HTERT RPE-1 (cell line): ENCODE results near the gene SHLD2.
"Not testable (repeated sequence)": the region's sequence is repeated elsewhere in the genome, so short reads cannot be mapped to it uniquely, and the experiment has no call there.

ENCODE experiments used
- in situ Hi-C: fragments of 300-500 bp; cut with MboI; formaldehyde crosslinking; loops from 4 replicates; pipeline ENCODE4 v1.14.3; 2020; ENCODE audit warnings: low sequenced_read_pairs

The SHLD2 gene, protein sequence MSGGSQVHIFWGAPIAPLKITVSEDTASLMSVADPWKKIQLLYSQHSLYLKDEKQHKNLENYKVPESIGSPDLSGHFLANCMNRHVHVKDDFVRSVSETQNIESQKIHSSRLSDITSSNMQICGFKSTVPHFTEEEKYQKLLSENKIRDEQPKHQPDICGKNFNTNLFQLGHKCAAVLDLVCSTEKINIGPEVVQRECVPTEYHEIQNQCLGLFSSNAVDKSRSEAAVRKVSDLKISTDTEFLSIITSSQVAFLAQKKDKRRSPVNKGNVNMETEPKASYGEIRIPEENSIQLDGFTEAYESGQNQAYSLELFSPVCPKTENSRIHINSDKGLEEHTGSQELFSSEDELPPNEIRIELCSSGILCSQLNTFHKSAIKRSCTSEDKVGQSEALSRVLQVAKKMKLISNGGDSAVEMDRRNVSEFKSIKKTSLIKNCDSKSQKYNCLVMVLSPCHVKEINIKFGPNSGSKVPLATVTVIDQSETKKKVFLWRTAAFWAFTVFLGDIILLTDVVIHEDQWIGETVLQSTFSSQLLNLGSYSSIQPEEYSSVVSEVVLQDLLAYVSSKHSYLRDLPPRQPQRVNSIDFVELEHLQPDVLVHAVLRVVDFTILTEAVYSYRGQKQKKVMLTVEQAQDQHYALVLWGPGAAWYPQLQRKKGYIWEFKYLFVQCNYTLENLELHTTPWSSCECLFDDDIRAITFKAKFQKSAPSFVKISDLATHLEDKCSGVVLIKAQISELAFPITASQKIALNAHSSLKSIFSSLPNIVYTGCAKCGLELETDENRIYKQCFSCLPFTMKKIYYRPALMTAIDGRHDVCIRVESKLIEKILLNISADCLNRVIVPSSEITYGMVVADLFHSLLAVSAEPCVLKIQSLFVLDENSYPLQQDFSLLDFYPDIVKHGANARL

DNA sequence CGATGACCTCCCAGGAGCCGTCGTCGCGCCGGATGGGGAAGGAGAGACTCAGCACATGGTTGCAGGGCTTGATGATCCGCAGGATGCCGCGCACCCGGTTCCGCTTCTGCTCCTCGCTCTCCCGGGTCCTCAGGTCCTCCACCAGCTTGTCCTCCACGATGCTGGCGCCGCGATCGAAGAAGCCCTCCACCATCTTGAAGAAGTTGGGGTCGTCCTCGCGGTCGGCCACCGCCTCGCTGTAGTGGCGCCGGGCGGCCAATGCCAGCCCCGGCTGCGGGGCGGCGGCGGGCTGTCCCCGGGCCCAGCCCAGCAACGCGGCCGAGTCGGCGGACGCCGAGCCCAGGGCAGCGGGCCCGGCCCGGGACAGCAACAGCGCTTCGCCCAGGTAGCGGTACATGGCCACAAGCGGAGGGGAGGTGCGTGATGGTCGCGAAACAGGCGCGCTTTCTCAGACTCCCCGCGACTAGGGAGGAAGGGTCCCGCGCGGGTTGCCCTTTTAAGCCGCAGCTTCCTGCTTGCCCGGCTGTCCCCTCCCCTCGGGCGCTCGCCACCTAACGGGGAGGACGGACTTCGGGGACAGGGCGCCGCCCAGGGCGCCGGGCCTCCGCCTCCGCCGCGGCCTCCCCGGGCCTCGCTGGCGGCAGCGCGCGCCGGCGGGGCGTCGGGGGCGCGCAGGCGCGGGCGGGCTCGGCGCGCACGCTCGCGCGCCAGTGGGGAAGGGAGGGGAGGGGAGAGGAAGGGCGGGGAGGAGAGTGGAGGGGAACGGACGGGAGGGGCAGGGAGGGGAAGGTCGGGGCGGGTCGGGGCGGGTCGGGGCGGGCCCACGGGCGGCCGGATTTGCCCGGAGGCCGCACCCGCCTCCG lies at the start of gene SHLD2, which contains the start of gene GLUD1:
TSS of gene SHLD2 (plus strand) at position 834 of the 863 bp plus-strand sequence. CDS start 56,149 bp downstream, outside the sequence.
TSS of gene GLUD1 (minus strand) at position 471 of the 863 bp plus-strand sequence. CDS start at position 397, 74 bp downstream.
- in situ Hi-C loops: no loop called here

DNA sequence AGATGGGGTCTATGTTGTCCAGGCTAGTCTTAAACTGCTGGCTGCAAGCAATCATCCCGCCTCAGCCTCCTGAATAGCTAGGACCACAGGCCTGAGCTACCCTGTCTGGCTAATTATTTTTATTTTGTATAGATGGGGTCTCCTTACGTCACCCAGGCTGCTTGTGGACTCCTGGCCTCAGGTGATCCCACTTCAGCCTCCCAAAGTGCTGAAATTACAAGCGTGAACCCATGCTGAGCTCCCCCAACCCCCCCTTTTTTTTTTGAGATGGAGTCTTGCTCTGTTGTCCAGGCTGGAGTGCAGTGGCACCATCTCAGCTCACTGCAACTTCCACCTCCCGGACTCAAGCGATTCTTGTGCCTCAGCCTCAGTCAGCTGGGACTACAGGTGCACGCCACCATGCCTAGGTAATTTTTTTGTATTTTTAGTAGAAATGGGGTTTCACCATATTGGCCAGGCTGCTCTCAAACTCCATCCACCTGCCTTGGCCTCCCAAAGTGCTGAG lies 49.5 kb upstream of the SHLD2 start:
- in situ Hi-C loops: no loop called here

DNA sequence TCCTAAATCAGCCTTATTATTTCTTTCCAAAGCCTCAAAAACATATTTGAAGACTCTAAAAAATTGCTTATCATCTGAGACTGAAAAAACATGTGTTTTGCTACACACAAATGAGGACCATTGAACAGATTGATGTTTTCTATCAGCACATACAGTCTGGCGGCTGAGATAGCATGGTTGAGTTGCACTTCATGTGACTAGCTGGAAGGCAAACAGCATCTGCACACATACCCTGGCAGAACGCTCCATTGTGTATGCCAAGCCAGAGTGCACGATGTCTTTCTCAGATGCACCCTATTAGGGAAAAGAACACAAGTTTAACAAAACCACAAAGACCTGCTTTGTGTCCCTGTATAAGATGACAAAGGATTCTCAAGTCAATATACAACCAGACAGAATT lies 41.9 kb upstream of the SHLD2 start:
- in situ Hi-C loops: no loop called here

DNA sequence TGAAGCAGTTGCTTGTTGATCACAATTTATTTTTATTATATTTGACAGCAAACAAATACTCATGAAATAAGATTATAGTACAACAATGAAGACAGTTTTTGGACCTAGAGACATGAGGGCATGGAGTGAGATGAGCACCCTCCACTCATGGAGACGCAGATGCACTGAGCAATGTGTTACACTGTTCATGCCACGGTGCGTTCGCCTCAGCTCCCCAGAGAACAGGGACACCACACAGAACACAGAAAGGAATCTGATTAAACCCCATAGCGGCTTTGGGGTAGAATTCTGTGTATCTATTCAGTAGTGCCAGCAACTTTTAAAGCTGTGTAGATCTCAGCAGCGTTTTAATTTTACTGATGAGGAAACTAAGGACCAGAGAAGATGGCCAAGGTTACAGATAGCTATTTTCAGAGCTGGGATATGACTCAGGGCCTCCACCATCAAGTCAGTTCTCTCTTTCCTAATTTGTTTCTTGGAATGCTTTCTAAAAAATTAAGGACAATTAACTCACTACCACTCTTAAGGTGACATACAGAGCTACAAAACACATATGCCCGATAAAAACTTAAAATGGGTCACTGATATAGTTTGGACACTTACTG lies 41.3 kb upstream of the SHLD2 start:
- in situ Hi-C loops: no loop called here

DNA sequence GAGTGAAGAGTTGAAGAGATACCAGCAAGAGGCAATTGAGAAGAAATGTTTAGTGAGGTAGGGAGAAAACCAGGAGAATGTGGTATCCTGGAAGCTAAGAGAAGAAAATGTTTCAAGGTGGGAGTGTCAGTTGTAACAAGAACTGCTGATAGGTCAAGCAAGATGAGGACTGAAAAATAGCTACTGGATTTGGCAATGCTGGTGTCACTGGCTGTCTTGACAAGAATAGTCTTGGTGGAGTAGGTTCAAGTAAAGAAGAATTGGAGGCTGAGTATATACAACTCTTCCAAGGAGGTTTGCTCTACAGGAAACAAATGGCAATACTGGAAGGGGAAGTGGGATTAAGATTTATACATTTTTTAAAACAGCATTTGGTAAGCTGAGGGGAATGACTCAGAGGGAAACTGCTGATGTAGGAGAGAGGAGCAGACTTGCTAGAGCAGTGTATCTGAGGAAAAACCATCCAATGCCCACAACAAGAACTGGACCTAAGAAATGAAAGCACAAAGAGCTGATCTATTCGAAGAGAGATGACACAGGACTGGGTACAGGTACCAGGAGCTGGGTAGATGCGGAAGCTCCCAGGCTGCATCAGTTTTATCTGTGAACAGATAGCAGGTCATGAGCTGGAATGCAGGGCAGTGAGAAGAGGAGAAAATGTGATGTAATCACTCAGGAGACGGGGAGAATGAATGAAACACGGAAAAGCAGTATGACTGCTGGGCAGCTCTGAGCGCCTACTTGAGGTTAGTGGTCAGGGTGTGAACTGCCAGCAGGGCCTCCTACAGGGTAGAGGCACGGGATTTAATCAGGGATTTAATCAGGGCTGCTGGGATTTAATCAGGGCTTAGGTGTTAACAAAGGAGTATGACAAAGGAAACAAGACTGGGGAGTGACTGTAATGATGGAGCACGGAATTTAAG lies 40.4 kb upstream of the SHLD2 start:
- in situ Hi-C loops: no loop called here

DNA sequence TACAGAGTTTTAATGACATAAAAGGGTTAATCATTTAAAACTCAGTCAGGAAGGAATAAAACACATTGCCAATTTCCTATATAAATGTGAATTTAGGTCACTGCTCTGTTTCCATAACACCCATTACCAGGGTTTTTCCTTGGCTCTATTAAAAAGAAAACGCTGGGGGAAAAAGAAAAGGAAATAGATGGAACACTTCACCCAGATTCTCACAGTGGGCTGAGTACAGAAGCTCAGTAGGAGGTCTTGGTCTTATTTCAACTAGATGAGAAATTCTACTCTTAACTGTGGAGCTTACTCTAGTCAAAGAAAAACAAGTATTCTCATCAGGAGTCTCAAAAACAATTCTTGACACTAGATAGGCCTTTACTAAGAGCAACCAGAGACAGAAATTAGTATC lies 36.8 kb upstream of the SHLD2 start:
- in situ Hi-C loops: no loop called here

DNA sequence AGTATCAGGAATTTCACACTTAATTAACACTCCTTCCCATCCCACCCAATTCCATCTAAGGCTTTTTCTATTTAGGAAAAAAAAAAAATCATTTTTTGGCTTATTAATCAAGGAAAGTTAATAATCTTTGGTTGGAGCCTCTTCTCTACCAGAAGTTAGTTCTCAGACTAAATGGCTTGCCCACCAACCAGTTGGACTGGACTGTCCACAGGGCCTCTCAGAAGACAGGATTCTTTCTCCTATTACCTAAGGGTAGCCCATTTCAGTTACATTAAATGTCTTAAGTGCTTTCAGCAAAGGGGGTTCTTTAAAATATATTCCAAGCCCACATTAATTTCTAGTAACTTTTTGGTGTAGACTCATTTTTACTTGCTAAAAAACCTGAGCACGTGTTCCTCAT lies 35.6 kb upstream of the SHLD2 start:
- in situ Hi-C loops: no loop called here

DNA sequence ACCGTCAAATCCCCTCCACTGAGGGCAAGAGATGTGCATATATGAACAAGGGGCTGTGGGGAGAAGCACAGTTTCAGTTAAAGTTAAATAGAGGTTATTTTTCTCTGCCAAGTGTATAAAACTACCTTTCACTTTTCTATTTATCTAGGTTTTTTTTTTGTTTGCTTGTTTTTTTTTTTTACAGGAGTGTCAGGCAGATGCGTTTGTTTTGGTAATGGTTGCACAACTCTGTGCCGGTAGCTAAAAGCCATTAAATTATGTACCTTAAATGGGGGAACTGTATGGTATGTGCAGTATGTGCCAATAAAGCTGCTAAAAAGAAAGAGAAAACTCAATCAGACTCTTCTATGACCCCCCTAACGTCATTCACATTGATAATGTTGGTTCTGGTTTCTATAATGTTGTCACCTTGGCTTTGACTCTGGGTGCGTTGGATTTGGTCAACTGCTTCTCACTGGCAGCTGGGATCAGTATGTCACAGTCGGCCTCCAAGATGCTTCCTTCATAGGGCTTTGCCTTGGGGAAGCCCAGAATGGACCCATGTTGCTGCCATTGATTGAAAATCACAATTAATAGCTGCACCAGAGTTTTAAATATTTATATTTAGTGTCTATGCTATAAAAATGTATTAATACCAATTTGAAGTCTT lies 34.6 kb upstream of the SHLD2 start:
- in situ Hi-C loops: no loop called here

DNA sequence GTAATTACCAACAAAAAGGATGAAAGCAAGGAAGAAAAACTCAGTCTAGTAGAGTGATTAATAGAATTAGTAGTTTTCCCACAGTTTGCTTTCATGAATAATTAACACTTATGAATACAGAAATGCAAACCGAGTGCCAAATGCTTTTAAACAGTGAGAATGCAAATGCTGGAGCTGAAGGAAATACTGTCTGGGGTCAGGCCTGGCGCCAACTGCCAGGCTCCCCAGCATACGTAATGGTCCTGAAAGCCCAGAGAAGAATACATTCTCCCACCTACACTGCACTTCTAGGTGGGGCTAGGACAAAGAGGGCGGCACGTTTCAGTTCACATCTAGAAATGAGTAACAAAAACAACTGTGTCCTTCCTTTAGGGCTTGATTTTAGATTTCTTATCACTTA lies 30.4 kb upstream of the SHLD2 start:
- in situ Hi-C loops: no loop called here

DNA sequence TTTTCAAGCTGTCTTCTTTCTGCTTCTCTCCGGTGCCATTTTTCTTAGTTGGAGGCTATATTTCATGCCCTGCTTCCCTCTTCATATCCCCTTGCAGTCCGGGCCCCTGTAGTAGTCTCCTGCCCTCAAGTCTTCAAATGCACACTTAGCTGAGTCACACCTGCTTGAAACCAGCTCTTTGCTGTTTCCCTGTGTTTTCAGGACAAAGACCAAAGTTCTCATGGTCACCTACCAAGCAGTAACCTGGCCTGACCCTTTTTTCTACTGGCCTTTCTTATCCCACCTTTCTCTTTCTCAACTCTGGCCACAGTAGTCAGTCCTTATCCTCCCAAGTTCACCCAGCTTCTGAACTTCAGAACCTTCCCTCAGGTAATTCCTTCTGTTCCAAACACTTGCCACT lies 28.8 kb upstream of the SHLD2 start:
- in situ Hi-C loops: no loop called here

DNA sequence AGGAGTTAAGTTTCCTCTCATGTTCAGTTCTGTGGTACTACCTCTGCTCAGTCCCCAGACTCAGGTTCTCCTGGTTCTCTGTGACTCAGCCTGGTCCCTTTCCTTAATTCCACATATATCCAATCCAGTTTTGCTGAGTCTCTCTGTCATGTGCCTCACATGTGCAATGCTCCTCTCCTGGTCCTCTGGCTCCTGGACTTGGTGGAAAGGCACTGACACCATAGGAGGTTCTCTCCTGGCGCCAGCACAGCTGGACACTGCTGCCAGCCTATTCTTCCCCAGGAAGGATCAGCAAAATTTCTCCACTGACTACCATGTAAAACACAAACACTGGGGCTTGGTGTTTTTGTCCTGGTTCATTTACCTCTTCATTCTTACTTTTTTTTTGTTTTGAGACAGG lies 28.1 kb upstream of the SHLD2 start:
- in situ Hi-C loops: no loop called here

DNA sequence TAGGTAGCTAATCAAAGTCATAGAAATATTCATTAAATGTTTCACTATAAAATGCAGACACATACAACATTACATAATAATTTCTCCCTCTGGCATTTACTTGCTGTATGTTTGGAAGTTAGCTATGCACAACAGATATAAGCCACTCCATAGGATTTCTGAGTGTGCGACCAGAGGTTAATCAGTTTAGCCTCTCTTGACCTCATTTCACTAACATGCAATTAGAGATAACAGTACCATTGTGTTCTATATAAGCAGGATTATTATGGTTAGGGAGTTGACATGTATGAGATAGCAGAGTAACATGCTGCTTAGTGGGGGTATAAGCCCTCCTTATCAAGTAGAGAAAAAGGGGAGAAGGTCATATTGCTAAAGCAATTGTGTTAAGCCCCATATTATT lies 26.7 kb upstream of the SHLD2 start:
- in situ Hi-C loops: no loop called here

DNA sequence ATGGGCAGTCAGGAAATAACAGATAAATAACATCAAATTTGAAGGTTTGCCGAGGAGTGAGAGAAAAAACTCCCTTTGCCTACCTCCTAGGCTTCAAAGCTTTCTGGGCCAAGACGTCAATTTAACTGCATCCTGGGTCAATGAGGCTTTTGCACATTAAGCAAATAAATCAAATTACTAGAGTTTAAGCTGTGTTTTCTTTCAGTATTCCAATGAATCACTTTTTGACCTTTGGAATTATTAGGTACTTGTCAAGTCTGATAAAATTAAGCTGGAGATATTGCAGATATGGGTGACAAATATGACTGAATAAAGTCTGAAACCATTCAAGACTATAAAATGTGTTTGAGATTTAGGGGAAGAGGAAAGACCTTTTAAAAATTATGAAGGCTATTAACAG lies 22.6 kb upstream of the SHLD2 start:
- in situ Hi-C loops: no loop called here

DNA sequence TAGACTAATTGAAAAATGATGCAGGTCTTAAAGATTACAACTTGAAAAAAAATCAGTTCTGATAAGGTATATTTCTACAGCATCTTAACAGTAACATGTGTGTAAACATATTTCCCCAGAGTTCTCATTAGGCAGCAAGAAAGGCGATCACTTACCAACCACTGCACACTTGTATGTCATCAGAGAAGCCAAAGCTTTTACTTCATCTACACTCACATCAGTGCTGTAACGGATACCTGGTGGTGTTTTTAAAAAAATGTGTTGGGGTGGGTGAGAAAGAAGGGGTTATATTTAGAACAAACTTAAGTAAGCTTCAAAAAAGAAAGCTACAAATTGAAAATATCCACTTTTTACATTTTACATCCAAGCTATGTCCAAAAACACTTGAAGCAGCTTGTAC lies 18.6 kb upstream of the SHLD2 start:
- in situ Hi-C loops: not testable (repeated sequence)

DNA sequence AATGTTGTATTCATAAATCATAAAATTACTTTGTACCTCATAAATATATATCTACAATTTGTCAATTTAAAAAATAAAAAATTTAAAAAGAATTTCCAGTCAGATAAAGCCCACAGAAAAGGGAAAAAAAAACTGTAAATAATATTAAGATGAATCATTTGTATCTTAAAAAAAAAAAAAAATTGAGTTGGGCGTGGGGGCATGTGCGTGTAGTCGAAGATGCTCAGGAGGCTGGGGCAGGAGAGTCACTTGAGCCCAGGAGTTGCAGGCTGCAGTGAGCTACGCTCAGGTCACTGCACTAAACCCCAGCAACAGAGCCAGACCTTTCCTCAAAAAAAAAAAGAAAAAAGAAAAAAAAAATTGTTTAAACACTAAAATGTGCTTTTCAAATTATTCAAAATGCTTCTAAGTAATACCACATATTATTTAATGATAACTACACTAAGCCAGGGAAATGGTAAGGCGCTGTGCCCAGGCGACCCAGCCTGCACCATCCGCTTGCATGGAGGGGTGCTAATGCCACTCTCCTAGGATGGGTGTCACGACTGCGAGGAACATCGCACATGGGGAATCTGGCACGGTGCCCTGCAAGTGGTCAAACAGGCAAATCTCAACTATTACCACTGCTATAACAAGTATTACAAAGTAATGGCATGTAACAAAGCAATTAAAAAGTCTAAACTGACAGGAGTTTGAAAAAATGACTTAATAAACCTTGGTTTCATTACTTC lies 15.7 kb upstream of the SHLD2 start:
- in situ Hi-C loops: no loop called here

DNA sequence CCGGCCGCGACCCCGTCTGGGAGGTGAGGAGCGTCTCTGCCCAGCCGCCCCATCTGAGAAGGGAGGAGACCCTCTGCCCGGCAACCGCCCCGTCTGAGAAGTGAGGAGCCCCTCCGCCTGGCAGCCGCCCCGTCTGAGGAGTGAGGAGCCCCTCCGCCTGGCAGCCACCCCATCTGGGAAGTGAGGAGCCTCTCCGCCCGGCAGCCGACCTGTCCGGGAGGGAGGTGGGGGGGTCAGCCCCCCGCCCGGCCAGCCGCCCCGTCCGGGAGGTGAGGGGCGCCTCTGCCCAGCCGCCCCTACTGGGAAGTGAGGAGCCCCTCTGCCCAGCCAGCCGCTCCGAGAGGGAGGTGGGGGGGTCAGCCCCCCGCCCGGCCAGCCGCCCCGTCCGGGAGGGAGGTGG lies 14.4 kb upstream of the SHLD2 start:
- in situ Hi-C loops: not testable (repeated sequence)

DNA sequence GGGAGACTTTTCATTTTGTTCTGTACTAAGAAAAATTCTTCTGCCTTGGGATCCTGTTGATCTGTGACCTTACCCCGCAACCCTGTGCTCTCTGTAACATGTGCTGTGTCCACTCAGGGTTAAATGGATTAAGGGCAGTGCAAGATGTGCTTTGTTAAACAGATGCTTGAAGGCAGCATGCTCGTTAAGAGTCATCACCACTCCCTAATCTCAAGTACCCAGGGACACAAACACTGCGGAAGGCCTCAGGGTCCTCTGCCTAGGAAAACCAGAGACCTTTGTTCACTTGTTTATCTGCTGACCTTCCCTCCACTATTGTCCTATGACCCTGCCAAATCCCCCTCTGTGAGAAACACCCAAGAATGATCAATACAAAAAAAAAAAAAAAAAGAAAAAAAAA lies 13.4 kb upstream of the SHLD2 start:
- in situ Hi-C loops: not testable (repeated sequence)

DNA sequence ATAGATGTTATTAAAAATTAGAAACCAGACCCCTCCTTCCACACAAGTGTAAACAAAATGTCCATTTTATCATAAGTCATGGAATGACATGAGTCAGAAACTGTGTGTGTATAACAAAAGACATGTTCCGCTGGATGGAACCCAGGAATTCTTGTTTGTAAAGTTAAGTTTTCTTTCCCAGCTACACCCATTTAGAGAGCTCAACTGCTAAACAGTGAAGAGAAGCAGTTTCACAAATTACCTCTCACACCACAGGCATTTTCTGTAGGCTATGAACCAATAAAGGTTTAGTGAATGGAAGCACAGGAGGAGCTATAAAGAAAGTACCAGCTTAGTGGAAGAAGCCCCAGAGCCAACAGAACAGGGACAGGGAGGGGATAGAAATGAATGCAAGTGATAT lies 12.8 kb upstream of the SHLD2 start:
- in situ Hi-C loops: not testable (repeated sequence)
